HG03457 (cell line): ENCODE data around the gene DPPA3.
"Not testable (repeated sequence)": the region's sequence is repeated elsewhere in the genome, so short reads cannot be mapped to it uniquely, and the experiment has no call there.

Experiments
- ATAC-seq: cut with Tn5 transposase; IDR thresholded peaks from one replicate; pipeline ENCODE4 v1.9.1; 2021; ENCODE audit warnings: moderate number of reproducible peaks; ENCODE audit not compliant: unreplicated experiment

The DPPA3 gene

GRCh38 chr12:7711133-7711532, at the start of gene DPPA3:
TSS of gene DPPA3 (plus strand) at chr12:7711433. CDS start at chr12:7711571, 138 bp downstream.
- no peak for ATAC-seq

- ATAC-seq, result no peak
Measured at GRCh38 chr12:7661741-7662140, 49.5 kb upstream of the DPPA3 start.

GRCh38 chr12:7666595-7666994, 44.6 kb upstream of the DPPA3 start:
- no peak for ATAC-seq

GRCh38 chr12:7667125-7667524, 44.1 kb upstream of the DPPA3 start:
- ATAC-seq, result no peak

GRCh38 chr12:7668171-7668570, 43.1 kb upstream of the DPPA3 start:
- ATAC-seq, result no peak

GRCh38 chr12:7675455-7675854, 35.8 kb upstream of the DPPA3 start:
- not testable (repeated sequence) for ATAC-seq

GRCh38 chr12:7677432-7677888, 33.8 kb upstream of the DPPA3 start:
- ATAC-seq, result not testable (repeated sequence)

GRCh38 chr12:7678744-7679143, 32.5 kb upstream of the DPPA3 start:
- no peak for ATAC-seq

- ATAC-seq, result no peak
Measured at GRCh38 chr12:7679251-7680045, 31.8 kb upstream of the DPPA3 start.

- no peak for ATAC-seq
Measured at GRCh38 chr12:7681535-7681934, 29.7 kb upstream of the DPPA3 start.

GRCh38 chr12:7693793-7694192, 17.4 kb upstream of the DPPA3 start:
- no peak for ATAC-seq

GRCh38 chr12:7694556-7695236, 16.5 kb upstream of the DPPA3 start:
- ATAC-seq, result no peak

- no peak for ATAC-seq
Measured at GRCh38 chr12:7695237-7695560, 16.0 kb upstream of the DPPA3 start.

- no peak for ATAC-seq
Measured at GRCh38 chr12:7695566-7696197, 15.6 kb upstream of the DPPA3 start, which contains the start of gene GDF3. TSS of gene GDF3 (minus strand) at chr12:7695775. CDS start at chr12:7695728, 47 bp downstream.

- ATAC-seq, result no peak
Measured at GRCh38 chr12:7705846-7706245, 5.4 kb upstream of the DPPA3 start.

- no peak for ATAC-seq
Measured at GRCh38 chr12:7709969-7710675, 1.1 kb upstream of the DPPA3 start.

- no peak for ATAC-seq
Measured at GRCh38 chr12:7712841-7713442, 1.7 kb downstream of the DPPA3 start.

GRCh38 chr12:7716381-7716780, 5.1 kb downstream of the DPPA3 start:
- ATAC-seq, result no peak

- ATAC-seq, result no peak
Measured at GRCh38 chr12:7719946-7720730, 8.9 kb downstream of the DPPA3 start.

- ATAC-seq, result no peak
Measured at GRCh38 chr12:7723926-7724325, 12.7 kb downstream of the DPPA3 start.
